Hindlimb muscle (tissue), 1 donor: ENCODE data around the gene TWF2. TPM values are rescaled to one million over a fixed set of nuclear protein-coding genes. Genes with fewer than 3 reads are reported as not detected.

Experiments
- DNase-seq: peaks from one replicate; pipeline ENCODE4 v3.0.0-alpha.2; 2013
- polyA plus RNA-seq: library from polyadenylated mRNA; unstranded; fragments of 120-200 nt; gene quantifications from one replicate; pipeline ENCODE4 v1.2.1, GENCODE V29; 2013; ENCODE audit not compliant: insufficient read length

Gene TWF2
- polyA plus RNA-seq, 1 donor, result 30.0 TPM

GRCh38 chr3:52202384-52203077, 36.4 kb downstream of the TWF2 start:
- DNase-seq, result no peak

GRCh38 chr3:52200981-52201679, 37.8 kb downstream of the TWF2 start:
- DNase-seq, result no peak

- DNase-seq, result no peak
These were observed 40.0 kb downstream of the TWF2 start for GRCh38 chr3:52198643-52199608.

DNA sequence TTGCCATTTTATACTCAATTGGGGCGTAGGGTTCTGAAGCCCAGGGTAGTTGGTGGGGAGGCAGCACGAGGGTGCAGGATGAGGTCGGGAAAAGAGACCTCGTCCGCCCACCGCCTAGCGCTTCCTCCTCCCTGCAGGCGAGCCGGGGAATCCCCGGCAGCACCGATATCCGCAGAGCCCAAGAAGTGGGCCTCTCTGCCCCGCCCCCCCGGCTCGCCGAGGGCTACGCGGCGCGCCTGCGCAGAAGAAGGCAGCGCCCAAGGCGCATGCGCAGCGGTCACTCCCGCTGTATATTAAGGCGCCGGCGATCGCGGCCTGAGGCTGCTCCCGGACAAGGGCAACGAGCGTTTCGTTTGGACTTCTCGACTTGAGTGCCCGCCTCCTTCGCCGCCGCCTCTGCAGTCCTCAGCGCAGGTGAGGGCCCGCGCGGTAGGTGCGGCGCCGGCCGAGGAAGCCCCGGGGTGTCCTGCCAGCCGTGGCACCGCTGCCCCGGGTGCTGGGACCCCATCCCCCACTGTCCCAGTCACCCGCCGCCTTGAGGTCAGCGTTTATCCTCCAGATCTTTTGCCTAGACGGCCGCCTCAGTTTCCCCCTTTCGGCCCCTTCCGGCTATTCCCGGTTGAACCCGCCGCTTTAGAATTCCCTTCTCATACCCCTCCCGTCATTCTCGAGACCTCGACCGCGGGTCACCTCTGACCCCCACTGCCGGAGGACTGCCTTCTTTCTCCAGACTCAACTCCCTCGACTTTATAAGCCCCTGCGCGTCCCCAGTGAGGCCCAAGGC, 40.9 kb downstream of the TWF2 start, which contains the start of gene ALAS1:
Gene ALAS1, plus strand, starts transcription at position 319 of the 784 bp plus-strand sequence. CDS start 1,082 bp downstream, outside the sequence.
- peak; percentile 97 for DNase-seq

DNA sequence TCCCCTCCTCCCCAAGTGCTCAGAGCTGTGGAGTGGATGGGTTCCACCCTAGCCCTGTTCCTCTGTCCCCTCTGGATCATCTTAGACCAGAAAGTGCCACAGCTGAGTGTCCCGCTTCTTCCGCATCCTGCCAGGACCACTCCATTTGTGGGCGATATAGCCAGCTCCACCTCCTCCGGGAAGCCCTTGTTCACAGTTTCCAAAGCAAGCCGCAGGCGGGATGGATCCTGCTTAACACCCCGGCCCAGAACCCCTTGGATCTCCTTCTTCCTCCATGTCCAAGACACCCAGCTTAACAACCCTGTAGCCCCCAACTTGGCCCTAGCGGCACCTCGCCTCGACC, 41.5 kb downstream of the TWF2 start:
- no peak for DNase-seq

DNA sequence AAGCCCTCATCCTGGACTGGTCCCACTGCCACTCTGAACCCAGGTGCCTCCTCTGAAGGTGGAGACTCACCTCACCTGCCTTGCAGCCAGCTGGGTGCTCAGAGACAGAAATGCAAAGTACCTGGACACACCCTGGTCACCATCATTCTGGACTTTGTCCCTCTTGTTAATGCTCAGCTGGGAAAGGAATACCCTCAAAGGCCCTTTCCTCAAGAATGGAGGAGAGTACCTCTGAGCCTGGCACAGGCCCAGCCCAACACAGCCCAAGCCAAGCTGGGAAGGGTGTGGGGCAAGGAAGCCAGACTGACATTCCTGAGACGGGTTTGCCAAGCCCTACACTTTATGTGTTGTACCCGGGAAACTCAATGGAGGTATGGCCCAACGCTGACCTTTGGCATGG, 42.0 kb downstream of the TWF2 start:
- no peak for DNase-seq

GRCh38 chr3:52195823-52196331, 43.1 kb downstream of the TWF2 start:
- no peak for DNase-seq

DNA sequence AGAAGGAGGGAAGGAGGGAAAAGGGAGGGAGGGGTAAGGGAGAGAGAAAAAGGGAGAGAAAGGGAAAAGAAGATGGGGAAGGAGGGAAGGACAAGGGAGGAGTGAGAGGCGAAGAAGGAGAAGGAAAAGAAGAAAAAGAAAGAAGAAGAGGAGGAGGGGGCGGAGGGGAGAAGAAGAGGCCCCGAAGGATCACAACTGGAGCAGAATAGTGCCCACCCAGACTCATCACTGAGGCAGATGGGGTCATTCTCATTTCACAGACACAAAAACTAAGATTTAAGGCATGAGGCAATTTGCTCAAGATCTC, 43.7 kb downstream of the TWF2 start:
- DNase-seq, result no peak

- DNase-seq, result no peak
These were observed 44.3 kb downstream of the TWF2 start for GRCh38 chr3:52194485-52195290.

GRCh38 chr3:52193065-52193464, 45.9 kb downstream of the TWF2 start:
- peak; percentile 38 for DNase-seq

GRCh38 chr3:52191663-52192062, 47.3 kb downstream of the TWF2 start:
- DNase-seq, result no peak

- DNase-seq, result no peak
These were observed 48.5 kb downstream of the TWF2 start for GRCh38 chr3:52190294-52191074.

DNA sequence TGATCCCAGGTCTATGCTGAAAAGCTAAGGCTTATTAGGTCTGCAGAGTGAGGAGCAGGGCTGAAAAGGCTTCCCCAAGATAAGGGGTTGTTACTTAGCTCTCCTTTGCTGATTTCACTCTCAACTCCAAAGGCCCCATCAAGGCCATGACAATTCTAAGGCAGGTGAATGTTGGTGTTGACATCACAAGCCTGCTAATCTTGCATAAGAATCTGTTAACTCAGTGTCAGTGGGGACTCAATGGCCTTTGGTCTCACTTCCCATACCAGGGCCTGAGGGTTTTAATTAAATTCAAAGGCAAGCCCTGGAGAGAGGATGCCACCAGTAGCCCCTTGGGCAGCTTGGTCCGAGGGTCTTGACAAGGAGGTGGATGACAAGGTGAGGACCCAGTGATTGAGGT, 50.4 kb downstream of the TWF2 start:
- no peak for DNase-seq

GRCh38 chr3:52186729-52187128, 52.2 kb downstream of the TWF2 start:
- no peak for DNase-seq

DNA sequence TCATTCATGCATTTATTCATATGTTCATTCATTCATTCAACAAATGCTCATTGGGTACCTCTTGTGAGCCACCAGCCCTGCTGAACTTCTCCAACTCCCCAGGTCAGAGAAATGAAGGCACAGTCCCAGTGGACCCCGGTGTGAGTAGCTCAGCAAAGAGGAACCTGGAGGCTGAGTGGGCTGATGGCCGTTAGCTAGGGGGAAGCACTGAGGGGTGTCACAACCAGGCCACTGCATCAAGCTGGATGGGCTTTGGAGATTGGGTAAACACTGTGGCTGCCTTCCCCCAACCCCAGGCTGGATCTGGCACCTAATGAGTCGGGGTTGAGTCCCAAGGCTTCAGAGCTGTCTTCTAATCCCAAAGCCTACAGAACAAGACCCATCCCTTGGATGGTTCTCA, 53.1 kb downstream of the TWF2 start:
- DNase-seq, result no peak

DNA sequence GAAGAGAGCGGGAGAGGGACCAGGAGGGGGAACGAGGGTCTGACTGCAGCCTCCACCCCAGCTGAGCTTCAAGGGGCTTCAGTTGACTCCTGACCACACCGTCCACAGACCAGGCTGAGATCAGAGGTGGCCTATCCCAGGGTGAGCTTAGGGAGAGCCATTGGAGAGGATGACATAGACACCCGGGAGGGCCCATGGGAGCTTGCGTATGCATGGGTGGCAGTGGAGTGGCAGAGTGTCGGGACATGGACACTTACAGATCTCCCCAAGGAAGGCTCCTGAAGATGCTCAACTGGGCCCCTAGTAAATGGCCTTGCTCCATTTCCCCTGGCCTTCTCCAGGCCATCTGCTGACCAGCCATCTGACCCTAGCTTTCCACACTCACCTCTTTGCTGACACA, 53.6 kb downstream of the TWF2 start:
- DNase-seq, result no peak

GRCh38 chr3:52184690-52185089, 54.3 kb downstream of the TWF2 start:
- DNase-seq, result no peak

- DNase-seq, result no peak
These were observed 55.0 kb downstream of the TWF2 start for GRCh38 chr3:52183786-52184445.

- no peak for DNase-seq
These were observed 56.3 kb downstream of the TWF2 start for GRCh38 chr3:52182691-52183090.

DNA sequence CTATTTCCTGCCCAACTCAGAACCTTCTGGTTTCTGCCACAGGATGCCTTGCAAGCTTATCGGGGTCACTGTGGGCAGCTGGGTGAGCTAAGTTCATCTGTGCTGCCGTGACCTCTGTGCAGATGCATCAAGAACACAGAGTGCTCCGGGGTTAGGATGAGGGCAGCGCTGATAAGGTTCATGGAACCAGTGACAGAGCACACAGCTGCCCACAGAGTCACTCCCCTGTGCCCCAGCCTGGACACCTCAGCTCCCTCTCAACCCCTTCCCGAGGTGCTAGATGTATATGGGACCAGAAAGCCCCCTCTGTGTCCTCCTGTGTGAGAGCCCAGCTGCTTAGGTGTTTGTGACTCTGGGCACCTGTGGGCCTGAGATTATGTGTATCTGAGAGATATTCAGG, 56.8 kb downstream of the TWF2 start:
- DNase-seq, result no peak
